ENCODE results near the gene DMD.
"Not testable (repeated sequence)": the region's sequence is repeated elsewhere in the genome, so short reads cannot be mapped to it uniquely, and the experiment has no call there.

DMD gene

DNA sequence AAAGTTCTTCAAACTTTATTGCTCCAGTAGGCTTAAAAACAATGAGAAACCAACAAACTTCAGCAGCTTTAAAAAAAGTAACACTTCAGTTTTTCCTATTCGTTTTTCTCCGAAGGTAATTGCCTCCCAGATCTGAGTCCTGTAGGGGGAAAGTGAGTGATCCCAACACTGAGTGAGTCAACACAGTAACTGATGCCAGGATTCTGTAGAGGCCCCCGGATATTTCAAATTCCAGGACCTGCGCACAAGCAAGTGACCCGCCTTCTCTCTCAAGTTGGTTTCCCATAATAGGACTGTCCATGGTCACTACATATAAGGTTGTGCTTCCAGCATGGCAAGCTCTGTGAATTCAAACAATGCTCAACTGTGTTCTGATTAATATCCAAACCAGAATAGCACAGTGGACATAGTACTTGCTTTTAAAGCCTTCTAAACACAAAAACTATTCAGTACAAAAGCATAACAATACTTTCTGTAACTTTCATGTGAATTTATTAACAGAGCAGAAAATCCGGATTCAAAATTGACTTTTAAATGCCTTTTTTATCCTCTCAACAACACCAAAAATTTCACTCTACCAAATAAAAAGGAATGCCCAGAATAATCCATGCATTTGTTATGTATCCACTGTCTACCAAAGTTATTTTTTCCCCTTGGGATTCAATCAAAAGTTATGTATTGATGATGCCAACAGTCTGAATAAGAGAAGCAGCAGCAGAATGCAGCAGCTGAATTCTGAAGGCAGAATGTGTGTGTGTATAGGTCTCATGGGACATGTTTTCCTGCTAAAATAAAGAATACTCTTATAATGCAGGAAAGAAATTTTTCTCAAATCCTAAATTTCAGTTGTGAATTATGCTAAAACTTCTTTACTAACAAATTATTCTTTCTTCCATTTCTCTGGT, at the start of gene DMD:
Gene DMD (minus strand): TSS at position 194 of the 905 bp plus-strand sequence. CDS start 237 bp downstream, outside the sequence.
- no peak for DNase-seq

DNA sequence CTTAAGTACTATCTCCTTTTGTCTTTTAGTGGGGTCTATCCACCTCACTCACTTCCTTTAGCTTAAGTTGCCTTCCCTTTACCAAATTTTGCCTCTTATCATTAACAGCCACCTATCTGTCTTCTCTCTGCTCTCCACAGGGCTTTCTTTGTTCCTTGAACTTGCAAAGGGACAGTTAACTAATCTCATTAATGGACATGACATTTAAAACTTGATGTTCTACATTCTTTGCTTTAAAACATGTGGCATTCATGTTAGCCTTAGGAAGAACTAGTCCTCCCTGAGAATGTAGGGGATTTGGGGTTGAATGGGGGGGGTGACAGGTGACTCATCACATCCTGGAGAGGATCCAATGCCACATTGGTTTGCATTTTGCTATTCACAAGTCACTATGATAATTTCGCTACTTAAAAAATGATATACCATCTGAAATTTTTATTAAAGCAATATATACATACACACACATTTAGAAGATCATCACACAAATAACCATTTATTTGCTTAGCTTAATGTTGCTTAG, 41.0 kb upstream of the DMD start:
- no peak for DNase-seq

DNA sequence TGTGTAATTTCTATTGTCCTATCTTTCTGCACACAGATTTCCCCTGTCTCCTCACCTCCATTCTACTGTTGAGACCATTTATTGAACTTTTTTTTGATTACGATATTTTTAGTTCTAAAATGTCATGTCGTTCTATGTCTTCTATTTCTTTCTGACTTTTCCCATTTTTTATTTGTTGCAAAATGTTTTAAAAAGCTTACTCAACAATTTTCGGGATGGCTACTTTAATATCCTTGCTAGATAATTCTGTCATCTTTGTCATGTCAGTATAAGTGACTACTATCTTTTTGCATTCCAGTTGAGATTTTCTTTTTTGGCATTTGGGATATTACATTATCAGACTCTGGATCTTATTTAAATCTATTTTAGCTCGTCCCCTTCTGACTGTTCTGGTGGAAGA, 7.5 kb upstream of the DMD start:
- no peak for DNase-seq

DNA sequence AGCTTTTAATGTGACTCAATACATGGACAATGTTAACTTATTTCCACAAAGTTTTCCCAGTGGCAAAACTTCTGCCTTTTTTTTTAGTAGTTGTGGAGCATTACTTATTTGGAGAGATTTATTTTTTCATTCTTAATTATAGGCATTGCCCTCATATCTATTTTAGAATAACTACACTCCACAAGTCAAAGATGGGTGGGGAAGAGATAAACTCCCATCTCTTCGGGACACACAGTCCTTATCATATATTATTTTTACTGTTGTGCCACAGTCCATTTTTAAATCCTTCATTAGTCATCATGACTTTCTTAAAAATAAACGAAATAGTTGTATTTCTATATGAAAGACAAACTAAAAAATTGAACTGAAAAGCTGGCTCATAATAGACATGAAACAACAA, 1.2 kb downstream of the DMD start:
- no peak for DNase-seq

DNA sequence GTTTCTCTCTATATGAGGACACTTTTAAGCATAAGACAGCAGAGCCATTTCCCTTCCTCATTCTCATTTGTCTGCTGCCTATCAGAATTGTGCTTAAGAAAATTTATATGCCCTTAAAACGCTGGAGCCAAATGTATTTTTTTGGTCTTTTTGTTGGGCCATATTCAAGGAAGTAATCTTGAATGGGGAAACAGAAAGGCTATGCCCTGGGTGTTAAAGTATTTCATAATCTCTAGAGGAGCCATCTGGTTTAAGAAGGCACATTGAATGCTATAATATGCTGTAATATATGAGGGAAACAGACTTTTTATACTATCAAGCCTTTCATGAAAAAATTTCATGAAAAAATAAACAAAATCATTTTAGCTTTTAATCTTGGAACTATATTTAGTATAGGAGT, 4.3 kb downstream of the DMD start:
- DNase-seq, result no peak

DNA sequence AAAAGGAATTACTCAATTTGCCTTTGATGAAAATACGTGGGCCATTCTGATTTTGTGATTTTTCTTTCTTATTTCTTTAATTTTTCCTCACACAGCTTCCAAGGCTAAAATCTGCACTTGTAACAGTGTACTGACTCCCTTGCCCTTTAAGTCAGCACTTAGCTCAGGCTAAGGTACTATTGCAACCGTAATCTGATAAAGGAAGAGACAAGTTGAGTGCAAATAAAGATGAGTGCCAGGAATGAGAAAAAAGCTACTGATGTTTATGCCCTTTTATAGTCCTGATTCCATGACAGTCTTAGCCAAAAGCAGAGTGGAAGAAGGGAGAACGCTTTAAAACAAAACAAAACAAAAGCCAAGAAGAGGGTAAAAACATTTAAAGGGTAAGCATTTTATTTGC, 6.0 kb downstream of the DMD start:
- DNase-seq, result no peak

DNA sequence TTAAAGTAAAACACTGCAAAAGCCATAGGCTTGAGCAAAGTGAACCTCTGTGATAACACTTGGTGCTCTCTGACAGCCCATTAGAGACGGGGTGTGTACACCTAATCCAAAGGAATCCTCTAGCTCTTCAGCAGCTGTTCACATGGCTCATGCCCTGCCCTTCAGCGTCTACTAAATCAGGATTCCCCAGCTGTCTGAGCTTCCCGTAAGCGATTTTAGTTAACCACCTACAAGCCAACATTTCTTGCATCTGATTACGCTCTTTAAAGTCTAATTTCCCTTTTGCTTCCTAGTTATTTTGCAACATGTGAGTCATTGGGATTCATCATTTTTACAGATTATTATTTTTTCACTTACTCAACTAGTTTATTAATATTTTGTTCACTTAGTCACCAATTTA, 6.5 kb downstream of the DMD start:
- DNase-seq, result no peak

DNA sequence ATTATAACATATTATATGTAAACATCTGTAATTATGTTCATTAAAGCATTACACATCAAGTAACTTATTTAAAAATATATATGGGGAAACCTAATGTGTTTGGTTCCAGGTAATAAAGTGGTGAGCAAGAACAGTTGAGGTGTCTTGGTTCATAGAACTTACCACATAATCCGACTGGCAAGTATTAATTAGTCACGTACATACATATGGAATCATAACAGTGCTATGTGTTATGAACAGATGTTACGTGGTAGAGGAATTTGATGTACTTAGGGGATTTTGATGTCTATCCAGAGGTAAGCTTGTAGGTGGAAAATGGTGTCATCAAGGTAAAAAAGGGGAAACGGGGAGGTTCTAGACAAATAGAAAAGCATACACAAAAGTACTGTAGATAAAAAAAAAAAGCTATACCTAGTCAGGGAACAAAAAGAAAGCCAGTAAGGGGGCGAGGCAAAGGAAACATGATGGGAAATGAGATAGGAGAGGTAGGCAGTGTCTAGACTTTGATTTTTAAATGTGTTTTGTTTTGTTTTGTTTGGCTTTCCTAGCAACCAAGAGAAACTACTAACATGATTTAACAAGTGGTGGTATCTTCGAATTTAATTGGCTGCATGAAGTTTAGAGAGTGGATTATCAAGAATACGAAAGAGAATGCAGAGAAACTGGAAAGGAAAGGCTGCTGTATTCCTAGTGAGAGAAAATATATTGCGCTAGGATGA, 12.6 kb downstream of the DMD start:
- no peak for DNase-seq

DNA sequence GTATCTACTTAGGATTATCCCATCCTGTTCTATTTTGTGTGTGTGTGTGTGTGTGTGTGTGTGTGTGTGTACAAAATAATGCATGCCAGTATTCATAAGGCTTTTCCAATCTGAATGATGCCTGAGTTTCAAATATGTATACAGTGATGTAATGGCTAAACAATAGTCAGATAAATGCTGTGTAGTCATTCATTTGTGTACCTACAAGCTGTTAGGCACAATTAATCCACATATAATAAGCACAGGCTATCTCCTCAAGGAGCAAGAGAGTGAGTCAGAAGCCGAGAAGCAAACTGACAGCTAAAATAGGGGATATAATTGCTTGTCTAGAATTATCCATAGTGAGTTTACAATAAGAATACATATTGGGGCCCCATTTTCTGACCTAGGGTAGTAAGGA, 15.7 kb downstream of the DMD start:
- DNase-seq, result no peak

DNA sequence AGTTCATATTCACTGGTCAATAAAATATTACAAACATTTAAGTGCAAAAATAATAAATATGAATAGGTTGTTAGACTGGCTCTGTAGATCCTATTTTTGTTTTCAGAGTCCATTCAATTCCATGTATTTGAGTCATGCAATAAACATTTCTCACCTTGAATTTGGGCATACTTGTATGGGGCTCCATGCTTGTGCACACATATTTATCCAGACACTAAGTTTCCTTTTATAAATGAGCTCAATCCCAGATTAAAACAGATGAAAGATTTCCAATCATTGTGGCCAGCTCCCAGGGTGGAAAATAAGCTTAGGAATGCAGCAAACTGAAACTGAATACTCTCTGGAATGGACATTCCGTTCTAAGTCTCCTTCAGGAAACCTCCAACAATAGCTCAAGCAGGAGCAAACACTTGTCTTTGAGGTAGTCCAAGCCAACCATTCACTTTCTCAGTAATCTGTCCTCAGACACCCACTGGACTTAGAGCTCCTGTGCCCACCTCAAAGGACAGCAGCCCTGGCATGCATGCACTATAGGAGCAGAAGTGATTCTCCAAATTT, 16.4 kb downstream of the DMD start:
- DNase-seq, result no peak

DNA sequence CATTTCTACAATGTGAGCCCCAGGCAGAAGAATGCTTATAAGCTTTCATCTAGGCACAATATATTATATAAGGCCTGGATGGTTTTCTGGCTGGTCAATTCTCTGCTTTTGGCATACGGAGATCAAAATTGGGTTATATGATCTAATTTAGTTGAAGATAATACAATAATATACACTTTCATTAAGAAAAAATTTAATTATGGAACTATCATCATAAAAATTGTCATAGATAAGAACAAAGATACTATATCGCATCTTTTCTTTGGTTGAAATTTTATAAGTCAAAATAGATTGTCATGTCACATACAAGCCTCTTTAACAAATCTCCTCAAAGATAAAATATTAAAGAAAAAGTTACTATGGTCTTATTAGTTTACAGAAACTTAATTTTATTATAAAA, 17.1 kb downstream of the DMD start:
- DNase-seq, result no peak

DNA sequence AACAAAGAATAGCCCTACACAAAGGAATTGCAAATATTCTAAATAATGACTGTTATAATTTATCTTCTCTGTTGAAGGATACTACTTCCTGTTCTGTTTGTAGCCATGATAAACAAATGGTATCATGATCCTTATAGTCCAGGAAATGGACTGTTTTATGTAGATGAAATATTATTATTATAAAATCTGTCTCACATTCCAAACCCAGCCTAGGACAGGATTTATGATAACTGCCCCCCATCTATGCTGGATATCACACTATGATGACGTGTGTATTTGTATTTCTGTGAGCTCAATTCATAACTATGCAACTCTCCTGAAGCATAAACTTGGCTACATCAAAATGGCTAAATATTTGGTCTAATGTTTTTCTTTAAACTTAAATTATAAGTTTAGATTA, 21.3 kb downstream of the DMD start:
- no peak for DNase-seq

DNA sequence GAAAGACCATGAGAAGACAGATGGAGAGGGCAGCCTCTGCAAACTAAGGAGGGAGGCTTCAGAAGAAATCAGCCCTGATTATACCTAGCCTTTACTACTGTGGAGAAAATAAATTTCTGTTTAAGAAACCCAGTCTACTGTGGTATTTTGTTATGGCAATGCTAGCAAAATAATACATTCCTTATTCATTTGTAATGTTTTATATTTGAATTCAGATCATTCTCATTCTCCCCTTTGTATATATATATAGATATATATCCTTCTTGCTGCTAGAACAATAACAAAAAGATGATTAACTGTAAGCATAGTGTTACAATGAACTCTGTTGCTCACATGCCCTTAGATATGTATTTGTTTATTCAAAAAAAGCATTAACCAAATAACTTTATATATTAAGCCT, 22.5 kb downstream of the DMD start:
- DNase-seq, result no peak

DNA sequence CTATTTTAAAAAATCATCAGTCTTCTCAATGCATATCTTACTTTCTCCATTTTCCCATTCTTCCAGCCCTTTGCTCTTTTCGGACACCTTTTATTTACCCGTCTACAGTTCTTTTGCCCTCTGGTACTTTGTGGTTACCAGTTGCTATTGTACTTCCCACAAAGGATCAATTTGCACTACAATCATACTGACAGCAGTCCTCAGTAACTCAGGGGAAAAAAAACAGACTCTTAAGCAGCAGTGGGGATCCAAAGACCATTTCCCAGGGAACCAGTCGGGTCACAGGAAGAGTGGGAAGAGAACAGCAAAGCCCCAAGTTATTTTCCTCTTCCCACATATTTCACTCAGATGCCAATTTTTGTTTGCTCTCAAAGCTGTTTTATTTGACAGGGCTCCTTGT, 23.1 kb downstream of the DMD start:
- DNase-seq, result no peak

DNA sequence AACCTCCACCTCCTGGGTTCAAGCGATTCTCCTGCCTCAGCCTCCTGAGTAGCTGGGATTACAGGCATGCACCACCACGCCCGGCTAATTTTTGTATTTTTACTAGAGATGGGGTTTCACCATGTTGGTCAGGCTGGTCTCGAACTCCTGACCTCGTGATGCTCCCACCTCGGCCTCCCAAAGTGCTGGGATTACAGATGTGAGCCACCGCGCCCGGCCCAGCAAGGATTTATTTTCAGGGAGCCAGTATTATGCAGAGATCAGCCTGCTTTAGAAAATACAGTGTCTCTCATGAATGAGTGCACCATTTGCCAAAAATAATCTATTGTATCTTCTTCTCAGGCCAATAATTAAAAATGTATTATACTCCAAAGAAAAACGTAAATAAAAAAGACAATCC, 26.5 kb downstream of the DMD start:
- DNase-seq, result not testable (repeated sequence)

DNA sequence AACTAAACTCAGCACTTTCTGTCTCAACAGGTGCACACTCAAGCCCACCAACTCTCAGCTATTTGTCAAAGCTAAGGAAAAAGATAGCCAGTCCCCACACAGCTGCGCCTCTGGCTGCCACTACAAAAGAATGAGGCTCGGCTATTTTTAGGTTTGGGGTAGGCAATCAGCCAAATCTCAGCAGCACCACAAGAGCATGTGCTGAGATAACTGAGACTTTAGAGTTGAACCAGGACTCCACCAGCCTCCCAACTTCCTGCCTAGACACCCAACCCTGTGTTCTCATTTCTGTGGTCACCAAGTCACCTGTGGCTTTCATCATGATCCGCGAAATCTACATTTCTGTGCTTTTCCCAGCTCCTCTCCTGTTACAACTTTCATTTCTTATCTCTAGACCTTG, 28.0 kb downstream of the DMD start:
- no peak for DNase-seq

DNA sequence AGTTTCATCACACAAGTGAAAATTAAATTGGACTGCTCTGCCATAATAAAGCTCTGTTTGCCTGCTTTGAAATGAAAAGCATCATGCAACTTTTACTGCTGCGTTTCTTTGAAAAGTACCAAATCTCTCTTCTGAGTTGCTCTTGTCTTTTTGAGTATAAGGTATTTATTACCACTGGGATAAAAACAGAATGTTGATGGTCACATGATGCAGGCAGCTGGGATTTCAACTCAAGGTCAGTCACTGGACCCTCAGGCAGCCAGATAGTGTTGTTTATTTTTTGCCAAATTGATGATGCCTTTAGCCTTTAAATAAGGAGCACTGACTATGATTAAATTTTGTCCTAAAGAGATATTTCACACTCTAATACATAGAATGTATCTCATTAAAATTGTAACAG, 32.7 kb downstream of the DMD start:
- DNase-seq, result no peak

DNA sequence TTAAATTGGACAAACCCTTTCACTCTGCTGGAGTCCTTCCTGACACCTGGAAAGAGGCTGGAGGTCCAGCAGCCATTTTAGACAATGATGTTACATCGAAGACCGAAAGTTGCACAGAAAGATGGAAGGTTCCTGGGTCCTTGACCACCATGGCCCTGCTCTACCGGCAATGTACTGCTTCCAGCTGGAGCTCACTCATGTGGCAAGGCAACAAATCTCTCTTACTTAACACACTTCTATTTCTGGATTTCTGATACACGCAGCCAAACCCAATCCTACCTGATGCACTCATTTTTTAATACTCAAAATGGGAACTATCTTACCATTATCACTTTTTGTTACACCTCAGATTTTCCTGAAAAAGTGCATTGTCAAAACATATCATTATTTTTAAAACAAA, 33.1 kb downstream of the DMD start:
- no peak for DNase-seq

DNA sequence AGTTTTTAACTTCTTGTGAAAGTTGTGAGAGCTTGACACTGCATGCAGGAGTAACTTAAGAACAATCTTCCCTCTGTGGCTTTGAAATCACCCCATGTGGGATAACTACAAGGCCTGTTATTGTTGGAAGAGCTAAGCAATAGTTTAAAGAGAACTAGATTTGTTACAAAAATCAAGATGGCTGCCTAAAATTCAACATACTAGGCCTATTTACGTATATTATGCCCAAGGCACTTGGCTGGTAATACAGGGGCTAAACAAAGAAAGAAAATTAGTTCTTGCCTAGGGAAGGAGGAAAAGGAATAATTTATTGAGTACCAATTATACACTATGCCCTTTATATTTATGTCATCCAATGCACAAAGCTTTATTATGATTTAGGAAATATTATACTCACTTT, 36.1 kb downstream of the DMD start:
- no peak for DNase-seq

DNA sequence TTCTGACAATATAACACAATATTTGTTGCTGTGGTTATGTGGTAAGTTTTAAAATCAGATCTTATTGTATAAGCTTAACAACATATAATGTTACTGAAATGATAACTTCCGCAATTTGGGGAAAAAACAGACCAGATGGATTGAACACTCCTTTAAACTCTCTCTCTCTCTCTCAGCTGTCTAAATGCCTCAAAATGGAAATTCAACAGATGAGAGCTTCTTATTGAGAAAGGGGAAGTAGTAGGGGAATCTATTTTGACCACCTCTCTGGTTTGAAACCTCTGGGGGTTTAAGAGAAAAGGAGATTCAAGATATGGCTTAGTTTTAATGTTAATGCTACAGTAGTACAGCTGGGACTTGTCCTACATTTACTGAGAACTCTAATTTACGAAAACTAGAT, 40.3 kb downstream of the DMD start:
- no peak for DNase-seq

DNA sequence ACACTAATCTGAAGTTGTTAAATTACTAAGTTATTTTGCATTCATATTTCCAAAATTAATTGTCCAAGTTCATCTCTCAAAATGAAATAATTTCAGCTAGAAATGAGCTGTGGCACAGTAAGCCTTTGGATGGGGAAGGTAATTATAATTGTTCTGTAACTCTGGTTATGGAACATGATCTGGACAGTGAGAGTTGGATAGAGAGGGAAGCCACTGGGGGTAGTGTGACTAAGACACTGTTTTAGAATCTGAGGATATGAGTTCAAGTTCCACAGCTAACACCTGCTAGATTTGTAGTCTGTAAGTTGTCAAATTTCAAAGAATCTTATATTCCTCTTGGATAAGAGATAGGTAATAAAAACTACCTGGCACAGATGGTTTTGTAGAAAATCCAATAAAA, 49.5 kb downstream of the DMD start:
- no peak for DNase-seq

DNA sequence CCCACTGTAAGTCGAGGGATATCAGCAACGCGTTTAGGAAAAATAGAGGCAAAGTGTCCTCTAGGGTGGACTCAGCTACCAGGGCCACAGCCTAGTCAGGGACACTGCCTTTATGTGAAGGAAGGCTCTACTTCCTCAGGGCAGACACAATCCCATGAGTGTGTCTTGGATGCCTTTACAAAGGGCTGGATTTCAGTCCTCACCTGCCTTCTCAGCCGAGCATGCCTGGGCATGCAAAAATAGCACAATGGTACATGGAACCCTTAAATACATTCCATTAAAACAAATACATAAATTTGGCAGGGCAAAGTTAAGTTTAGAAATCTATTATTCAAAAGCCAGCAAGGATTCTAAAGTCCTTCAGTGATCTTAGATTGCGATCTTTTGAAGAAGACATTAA, 51.1 kb downstream of the DMD start:
- no peak for DNase-seq

DNA sequence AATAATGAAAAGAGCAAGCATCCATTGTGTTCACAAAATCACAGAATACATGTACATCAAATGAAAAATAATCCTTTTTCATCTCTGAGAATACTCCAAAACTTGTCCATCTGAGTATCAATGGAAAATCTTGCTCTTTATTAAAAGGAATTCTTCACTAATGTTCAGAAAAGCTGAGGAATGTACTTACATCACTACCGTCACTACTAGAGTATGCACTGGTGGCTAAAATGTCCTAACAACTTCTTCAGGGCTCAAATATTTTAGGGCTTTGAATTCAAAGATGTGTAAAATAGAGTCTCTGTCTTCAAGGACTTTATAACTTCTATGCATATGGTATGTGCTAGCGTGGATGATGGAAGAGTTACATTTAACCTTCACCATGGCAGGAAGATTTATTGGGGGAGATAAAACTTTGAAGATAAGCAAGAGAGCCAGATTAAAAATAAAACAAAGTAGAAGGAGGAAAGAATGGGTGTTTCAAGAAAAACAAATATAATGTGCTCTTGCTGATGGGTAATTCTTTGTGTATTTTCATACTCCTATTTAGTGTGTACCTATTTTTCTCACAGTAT, 55.1 kb downstream of the DMD start:
- DNase-seq, result no peak

DNA sequence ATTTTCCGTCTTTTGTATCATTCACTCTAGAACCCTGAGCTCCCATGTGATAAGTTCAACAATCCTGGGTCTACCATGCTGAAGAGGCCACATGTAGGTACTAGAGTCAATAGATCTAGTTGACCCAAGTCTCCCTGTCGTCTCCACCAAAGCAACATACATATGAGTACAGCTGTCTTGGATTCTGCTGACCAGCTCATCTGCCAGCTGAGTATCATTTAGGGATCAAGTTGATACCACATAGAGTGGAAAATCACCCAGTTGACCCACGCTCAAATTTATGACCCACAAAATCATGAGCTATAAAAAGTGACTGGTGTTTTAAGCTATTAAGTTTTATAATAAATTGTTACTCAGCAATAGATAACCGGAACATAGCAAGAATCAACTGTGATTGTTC, 61.8 kb downstream of the DMD start:
- no peak for DNase-seq
